GM12872 (cell line): ENCODE measurements around the gene UTF1.

ENCODE experiments used
- CTCF ChIP-seq: IDR thresholded peaks from 3 replicates; pipeline ENCODE4 v1.5.1; 2011; ENCODE audit warnings: low read depth, mild to moderate bottlenecking, low read length, moderate library complexity; ENCODE audit not compliant: insufficient read depth

Gene UTF1

GRCh38 chr10:133277993-133278576 lies 48.1 kb downstream of the UTF1 start:
- no peak for TF ChIP-seq CTCF

GRCh38 chr10:133278577-133279265 lies 48.7 kb downstream of the UTF1 start:
- TF ChIP-seq CTCF = no peak

- no peak for TF ChIP-seq CTCF
Observed at GRCh38 chr10:133279326-133280226, 49.6 kb downstream of the UTF1 start.

- TF ChIP-seq CTCF = no peak
Observed at GRCh38 chr10:133280391-133281059, 50.5 kb downstream of the UTF1 start.

GRCh38 chr10:133281084-133281483 lies 51.1 kb downstream of the UTF1 start:
- no peak for TF ChIP-seq CTCF
